HFFc6 (cell line): ENCODE measurements around the gene CFAP92. TPM values are rescaled to one million over a fixed set of nuclear protein-coding genes. Genes with fewer than 3 reads are reported as not detected.

Experiments
- DNase-seq: peaks from one replicate; pipeline ENCODE4 v3.0.0-alpha.2; 2018
- H3K27ac Mint-ChIP-seq: 2 replicates; pipeline ENCODE4 v1.8.0; 2020; ENCODE audit warnings: mild to moderate bottlenecking, mixed read lengths
- H3K27me3 Mint-ChIP-seq: 2 replicates; pipeline ENCODE4 v1.8.0; 2021; ENCODE audit warnings: mild to moderate bottlenecking, moderate library complexity, mixed read lengths; ENCODE audit not compliant: insufficient read depth
- H3K36me3 Mint-ChIP-seq: 2 replicates; pipeline ENCODE4 v1.8.0; 2021; ENCODE audit warnings: low read depth, mixed read lengths
- H3K4me1 Mint-ChIP-seq: 2 replicates; pipeline ENCODE4 v1.8.0; 2020; ENCODE audit warnings: low read depth, mixed read lengths
- H3K4me3 Mint-ChIP-seq: 2 replicates; pipeline ENCODE4 v1.8.0; 2020; ENCODE audit warnings: mild to moderate bottlenecking, moderate library complexity, mixed read lengths
- H3K9me3 Mint-ChIP-seq: 2 replicates; pipeline ENCODE4 v1.8.0; 2020; ENCODE audit warnings: mild to moderate bottlenecking, mixed read lengths
- CTCF ChIP-seq: fragments of 200-600 bp; sonication (generic); IDR thresholded peaks from 2 replicates; pipeline ENCODE4 v1.5.0; 2021; ENCODE audit warnings: antibody characterized with exemption, mild to moderate bottlenecking
- total RNA-seq, 6 experiments: library from RNA; stranded (reverse); fragmentation: NEBNext Ultra II Directional; extraction: Animal tissue kit (Norgen Biotek cat#: 25700); gene quantifications; 2 replicates in 1 of 6; 3 replicates in 5 of 6; pipeline ENCODE4 v1.2.3, GENCODE V29; 2021

CFAP92 gene
- total RNA-seq, 6 experiments from 2014 or later = not detected

GRCh38 chr3:128999102-128999501 lies 5.2 kb upstream of the CFAP92 start:
- H3K36me3 Mint-ChIP-seq = no peaks in the 10 kb centered on the region
- no peak for TF ChIP-seq CTCF
- peaks cover 49% of the 10 kb centered on the region for H3K27me3 Mint-ChIP-seq
- H3K27ac Mint-ChIP-seq = no peak overlapping the region
- DNase-seq = no peak
- H3K4me1 Mint-ChIP-seq = peaks cover 11% of the 10 kb centered on the region
- no peak overlapping the region for H3K4me3 Mint-ChIP-seq
- no peaks in the 10 kb centered on the region for H3K9me3 Mint-ChIP-seq

- no peaks in the 10 kb centered on the region for H3K9me3 Mint-ChIP-seq
- H3K4me1 Mint-ChIP-seq = peaks cover 12% of the 10 kb centered on the region
- no peak overlapping the region for H3K4me3 Mint-ChIP-seq
- DNase-seq = no peak
- no peak for TF ChIP-seq CTCF
- H3K36me3 Mint-ChIP-seq = no peaks in the 10 kb centered on the region
- no peak overlapping the region for H3K27ac Mint-ChIP-seq
- peaks cover 53% of the 10 kb centered on the region for H3K27me3 Mint-ChIP-seq
Observed at GRCh38 chr3:128998561-128998960, 4.7 kb upstream of the CFAP92 start.

GRCh38 chr3:128997486-128998133 lies 3.7 kb upstream of the CFAP92 start:
- no peak for DNase-seq
- Mint-ChIP-seq H3K36me3 (no peaks in the 10 kb centered on the region), H3K4me3 (no peak overlapping the region), H3K9me3 (no peaks in the 10 kb centered on the region), H3K27ac (no peak overlapping the region), H3K4me1 (peaks cover 12% of the 10 kb centered on the region), H3K27me3 (peaks cover 58% of the 10 kb centered on the region)
- no peak for TF ChIP-seq CTCF

GRCh38 chr3:128996726-128997125 lies 2.9 kb upstream of the CFAP92 start:
- H3K27me3 Mint-ChIP-seq = peaks cover 52% of the 10 kb centered on the region
- H3K4me1 Mint-ChIP-seq = peaks cover 12% of the 10 kb centered on the region
- no peaks in the 10 kb centered on the region for H3K9me3 Mint-ChIP-seq
- H3K4me3 Mint-ChIP-seq = no peak overlapping the region
- H3K27ac Mint-ChIP-seq = no peak overlapping the region
- no peak for DNase-seq
- no peak for TF ChIP-seq CTCF
- H3K36me3 Mint-ChIP-seq = no peaks in the 10 kb centered on the region

- Mint-ChIP-seq H3K27ac (no peak overlapping the region), H3K9me3 (no peaks in the 10 kb centered on the region), H3K36me3 (no peaks in the 10 kb centered on the region), H3K4me1 (peaks cover 12% of the 10 kb centered on the region), H3K4me3 (no peak overlapping the region), H3K27me3 (peaks cover 52% of the 10 kb centered on the region)
- TF ChIP-seq CTCF = no peak
- DNase-seq = no peak
Observed at GRCh38 chr3:128996200-128996599, 2.3 kb upstream of the CFAP92 start.
